HCT116 (cell line): ENCODE data around the gene ECE1. TPM values are rescaled to one million over a fixed set of nuclear protein-coding genes. Genes with fewer than 3 reads are reported as not detected.

ENCODE experiments used
- ATAC-seq: fragments of 200-7000 bp; cut with Tn5 transposase; 2 replicates; pipeline ENCODE4 v1.9.1; 2020; ENCODE audit warnings: mild to moderate bottlenecking, moderate library complexity
- BruUV-seq: library from RNA; stranded (reverse); fragments of 400-500 nt; replicated peaks from 2 replicates; lab custom pipeline; 2021; lab: Mats Ljungman, UMichigan
- CTCF ChIA-PET: fragments of 300-600 bp; sonication (Branson Sonifier 250); formaldehyde crosslinking; loops from one replicate; lab custom pipeline; 2021; ENCODE audit warnings: antibody characterized with exemption; lab: Charles Lee
- POLR2A ChIA-PET: fragments of 300-600, 350-600 bp; sonication (Branson Sonifier 250); formaldehyde crosslinking; loops from one replicate; lab custom pipeline; 2021; ENCODE audit warnings: antibody characterized with exemption; lab: Charles Lee
- RAD21 ChIA-PET, 2 experiments: fragments of 300-600 bp; sonication (Branson Sonifier 250); formaldehyde crosslinking; loops; one replicate each; lab custom pipeline; 2023; ENCODE audit warnings: low total read pairs in 2 of 2; ENCODE audit not compliant: uncharacterized antibody in 2 of 2, unreplicated experiment in 2 of 2, low non-redundant PET in 1 of 2; lab: Charles Lee
- DNase-seq: peaks from one replicate; pipeline ENCODE4 v3.0.0-alpha.2; 2010; ENCODE audit warnings: low read depth, low spot score
- H2AFZ ChIP-seq: fragments of 200-600 bp; shearing (Covaris generic), sonication (generic); 2 replicates; pipeline ENCODE4 v1.6.1; 2017; ENCODE audit warnings: low read depth, mixed run types, mixed read lengths, antibody characterized with exemption, low read length; ENCODE audit not compliant: poor library complexity, severe bottlenecking
- H3K27ac ChIP-seq: 2 replicates; pipeline ENCODE4 v1.5.1; 2012; ENCODE audit warnings: low read depth, low read length
- H3K27me3 ChIP-seq: fragments of 200-600 bp; sonication (generic); 2 replicates; pipeline ENCODE4 v1.6.1; 2016; ENCODE audit warnings: mixed run types, low read length, mixed read lengths; ENCODE audit not compliant: insufficient read depth
- H3K36me3 ChIP-seq, 2 experiments: fragments of 200-500 bp in 1 of 2; fragments of 200-600 bp in 1 of 2; sonication (Bioruptor generic) in 1 of 2; sonication (generic) in 1 of 2; 2 replicates each; pipeline versions ENCODE4 v1.5.1 to v1.6.1; 2014 to 2016; ENCODE audit warnings: low read length in 2 of 2, inconsistent platforms in 1 of 2, mixed read lengths in 1 of 2, mixed run types in 1 of 2; ENCODE audit not compliant: insufficient read depth in 2 of 2, control insufficient read depth in 1 of 2
- H3K4me1 ChIP-seq, 2 experiments: fragments of 200-600 bp in 1 of 2; sonication (generic) in 1 of 2; 2 replicates each; pipeline versions ENCODE4 v1.5.1 to v1.6.1; 2012 to 2017; ENCODE audit warnings: low read length in 2 of 2, inconsistent platforms in 1 of 2, mild to moderate bottlenecking in 1 of 2, mixed read lengths in 1 of 2, mixed run types in 1 of 2, moderate library complexity in 1 of 2; ENCODE audit not compliant: insufficient read depth in 2 of 2, control insufficient read depth in 1 of 2
- H3K4me2 ChIP-seq: fragments of 200-600 bp; sonication (generic); 2 replicates; pipeline ENCODE4 v1.6.1; 2017; ENCODE audit warnings: mixed run types, low read length, mixed read lengths
- H3K4me3 ChIP-seq, 2 experiments: fragments of 200-600 bp in 1 of 2; sonication (generic) in 1 of 2; replicated peaks in 1 of 2; 2 replicates each; pipeline ENCODE4 v1.5.1; 2011 to 2016; ENCODE audit warnings: low read length in 2 of 2, control low read depth in 1 of 2, low read depth in 1 of 2, mild to moderate bottlenecking in 1 of 2, mixed read lengths in 1 of 2, mixed run types in 1 of 2
- H3K79me2 ChIP-seq: fragments of 200-600 bp; sonication (generic); 2 replicates; pipeline ENCODE4 v1.6.1; 2017; ENCODE audit warnings: mild to moderate bottlenecking, mixed run types, low read length, moderate library complexity, mixed read lengths; ENCODE audit not compliant: insufficient read depth
- H3K9ac ChIP-seq: fragments of 200-600 bp; sonication (generic); 2 replicates; pipeline ENCODE4 v1.6.1; 2016; ENCODE audit warnings: low read length, mixed read lengths
- H3K9me2 ChIP-seq: fragments of 200-600 bp; sonication (generic), shearing (Covaris generic); 2 replicates; pipeline ENCODE4 v1.6.1; 2017; ENCODE audit warnings: mixed run types, mild to moderate bottlenecking, moderate library complexity; ENCODE audit not compliant: insufficient read depth
- H3K9me3 ChIP-seq, 2 experiments: fragments of 200-500 bp in 1 of 2; fragments of 200-600 bp in 1 of 2; sonication (Bioruptor generic) in 1 of 2; sonication (generic) in 1 of 2; 2 replicates each; pipeline ENCODE4 v1.6.1; 2014 to 2017; ENCODE audit warnings: low read length in 2 of 2, mixed read lengths in 2 of 2, inconsistent platforms in 1 of 2, low read depth in 1 of 2, mild to moderate bottlenecking in 1 of 2, mixed run types in 1 of 2, moderate library complexity in 1 of 2; ENCODE audit not compliant: control insufficient read depth in 1 of 2, insufficient read depth in 1 of 2
- H4K20me1 ChIP-seq: fragments of 200-600 bp; sonication (generic), shearing (Covaris generic); 2 replicates; pipeline ENCODE4 v1.6.1; 2017; ENCODE audit warnings: mixed run types, mild to moderate bottlenecking, moderate library complexity; ENCODE audit not compliant: insufficient read depth
- CTCF ChIP-seq, 3 experiments: fragments of 200-600 bp in 1 of 3; sonication (generic) in 1 of 3; IDR thresholded peaks in 2 of 3; conservative IDR thresholded peaks in 1 of 3; 2 replicates each; pipeline ENCODE4 v1.5.1; 2012 to 2017; ENCODE audit warnings: low read depth in 2 of 3, low read length in 2 of 3, antibody characterized with exemption in 1 of 3, borderline replicate concordance in 1 of 3, control low read depth in 1 of 3, mild to moderate bottlenecking in 1 of 3, mixed read lengths in 1 of 3, mixed run types in 1 of 3, moderate library complexity in 1 of 3; ENCODE audit not compliant: insufficient read depth in 1 of 3
- RAD21 ChIP-seq: IDR thresholded peaks from 2 replicates; pipeline ENCODE4 v1.6.1; 2012; ENCODE audit warnings: low read depth, mild to moderate bottlenecking
- SRF ChIP-seq: IDR thresholded peaks from 2 replicates; pipeline ENCODE4 v1.6.1; 2012; ENCODE audit warnings: low read depth
- intact Hi-C: fragments of 100-400 bp; cut with micrococcal nuclease; formaldehyde crosslinking; loops from 2 replicates; pipeline ENCODE4 v1.10.0; 2022
- total RNA-seq: library from RNA; stranded (reverse); gene quantifications from one replicate; pipeline ENCODE4 v1.2.1, GENCODE V29; 2021; ENCODE audit not compliant: unreplicated experiment
- TF ChIP-seq, protein P1 (sequence below): IDR thresholded peaks from 2 replicates; pipeline ENCODE4 v1.6.1; 2011; ENCODE audit warnings: mild to moderate bottlenecking, low read length, moderate library complexity; ENCODE audit not compliant: insufficient replicate concordance; ENCODE audit errors: extremely low read depth

The ECE1 gene
- total RNA-seq, 1 experiment from 2014 or later, result 66.8 TPM

- TF ChIP-seq, protein P1, sequence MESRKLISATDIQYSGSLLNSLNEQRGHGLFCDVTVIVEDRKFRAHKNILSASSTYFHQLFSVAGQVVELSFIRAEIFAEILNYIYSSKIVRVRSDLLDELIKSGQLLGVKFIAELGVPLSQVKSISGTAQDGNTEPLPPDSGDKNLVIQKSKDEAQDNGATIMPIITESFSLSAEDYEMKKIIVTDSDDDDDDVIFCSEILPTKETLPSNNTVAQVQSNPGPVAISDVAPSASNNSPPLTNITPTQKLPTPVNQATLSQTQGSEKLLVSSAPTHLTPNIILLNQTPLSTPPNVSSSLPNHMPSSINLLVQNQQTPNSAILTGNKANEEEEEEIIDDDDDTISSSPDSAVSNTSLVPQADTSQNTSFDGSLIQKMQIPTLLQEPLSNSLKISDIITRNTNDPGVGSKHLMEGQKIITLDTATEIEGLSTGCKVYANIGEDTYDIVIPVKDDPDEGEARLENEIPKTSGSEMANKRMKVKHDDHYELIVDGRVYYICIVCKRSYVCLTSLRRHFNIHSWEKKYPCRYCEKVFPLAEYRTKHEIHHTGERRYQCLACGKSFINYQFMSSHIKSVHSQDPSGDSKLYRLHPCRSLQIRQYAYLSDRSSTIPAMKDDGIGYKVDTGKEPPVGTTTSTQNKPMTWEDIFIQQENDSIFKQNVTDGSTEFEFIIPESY, result no peak
These were observed 32.4 kb upstream of the ECE1 start (continued) for GRCh38 chr1:21322681-21323016.

- ATAC-seq, result no peak
- ChIA-PET CTCF (interaction anchor here (1.0 to 4.8 kb wide), 4 partner anchors 8 to 67 kb away, joined by 4 to 46 read pairs (median 22); no protein-coding TSS in a partner anchor), POLR2A (no interaction called here), RAD21 (no interaction called here)
- H3K79me2 ChIP-seq, result peaks cover 64% of the 10 kb centered on the region
- BruUV-seq, result no TSS peak
- H3K9me3 ChIP-seq, result no peaks in the 10 kb centered on the region
- peak overlapping the region; percentile 84; the same call in 1 of the 2 replicates for H3K27ac ChIP-seq
- H3K9ac ChIP-seq, result peak overlapping the region; percentile 36
- no peaks in the 10 kb centered on the region for H3K36me3 ChIP-seq
- TF ChIP-seq RAD21, result no peak
- no peak for TF ChIP-seq SRF
- TF ChIP-seq, protein P1, result no peak
- TF ChIP-seq CTCF (IDR thresholded peaks at IDR 0.05 in 2 of 3, conservative IDR thresholded peaks at IDR 0.05 in 1 of 3; ENCODE audit: borderline replicate concordance in 1 of 3, insufficient read depth in 1 of 3, low read depth in 2 of 3, low read length in 2 of 3), result peak in 2 of 3 experiments; percentile 27 to 31; a peak in 3 of 6 replicates
- peaks cover 56 to 80% of the 10 kb centered on the region in 2 experiments for H3K4me1 ChIP-seq
- no peak overlapping the region for H2AFZ ChIP-seq
- H3K27me3 ChIP-seq, result no peaks in the 10 kb centered on the region
- no peaks in the 10 kb centered on the region for H4K20me1 ChIP-seq
- no peaks in the 10 kb centered on the region for H3K9me2 ChIP-seq
- intact Hi-C loops, result no loop called here
- no peak for DNase-seq
- H3K4me3 ChIP-seq, result no peak overlapping the region
- peak overlapping the region; percentile 83 for H3K4me2 ChIP-seq
These were observed 31.9 kb upstream of the ECE1 start for GRCh38 chr1:21321963-21322680.
